IMR-90 (cell line): Measurements from ENCODE around the gene OSBPL1A. TPM values are rescaled to one million over a fixed set of nuclear protein-coding genes. Genes with fewer than 3 reads are reported as not detected.

Experiments
- ATAC-seq: fragments of 200-7000 bp; cut with Tn5 transposase; 2 replicates; pipeline ENCODE4 v1.9.1; 2020; ENCODE audit warnings: low read depth, mild to moderate bottlenecking, moderate library complexity
- BruUV-seq: library from RNA; stranded (reverse); fragments of 400-500 nt; replicated peaks from 2 replicates; lab custom pipeline; 2021; lab: Mats Ljungman, UMichigan
- CTCF ChIA-PET: fragments of 300-600 bp; formaldehyde crosslinking; extraction: SDS; loops from one replicate; lab custom pipeline; 2021; ENCODE audit warnings: antibody characterized with exemption; lab: Yijun Ruan, JAX
- POLR2A ChIA-PET: fragments of 300-600 bp; sonication (Branson Sonifier 250); formaldehyde crosslinking; loops from one replicate; lab custom pipeline; 2022; ENCODE audit warnings: antibody characterized with exemption; ENCODE audit not compliant: unreplicated experiment; lab: Charles Lee
- DNase-seq: peaks from one replicate; pipeline ENCODE4 v3.0.0; 2013
- H2AFZ ChIP-seq: replicated peaks from 2 replicates; pipeline ENCODE3; 2013; ENCODE audit warnings: low read length, mild to moderate bottlenecking; ENCODE audit not compliant: poor library complexity
- H2AK5ac ChIP-seq: 2 replicates; pipeline ENCODE4 v1.6.1; 2013; ENCODE audit warnings: low read depth, low read length, inconsistent platforms
- H2AK9ac ChIP-seq: replicated peaks from 2 replicates; pipeline ENCODE3; 2013; ENCODE audit warnings: mild to moderate bottlenecking, low read depth, low read length, moderate library complexity; ENCODE audit not compliant: poor library complexity
- H2BK120ac ChIP-seq: 2 replicates; pipeline ENCODE4 v1.6.1; 2013; ENCODE audit warnings: low read depth, low read length, inconsistent platforms
- H2BK15ac ChIP-seq: 3 replicates; pipeline ENCODE4 v1.6.1; 2013; ENCODE audit warnings: low read depth, low read length, inconsistent platforms
- H2BK20ac ChIP-seq: 2 replicates; pipeline ENCODE4 v1.6.1; 2013; ENCODE audit warnings: low read depth, mild to moderate bottlenecking, inconsistent platforms, low read length, moderate library complexity
- H2BK5ac ChIP-seq: 2 replicates; pipeline ENCODE4 v1.6.1; 2013; ENCODE audit warnings: mild to moderate bottlenecking, low read depth, low read length, inconsistent platforms; ENCODE audit not compliant: poor library complexity, severe bottlenecking
- H3K14ac ChIP-seq: replicated peaks from 2 replicates; pipeline ENCODE4 v1.6.1; 2013; ENCODE audit warnings: low read depth, low read length, inconsistent platforms
- H3K18ac ChIP-seq: 2 replicates; pipeline ENCODE4 v1.6.1; 2013; ENCODE audit warnings: low read depth, low read length, control low read depth
- H3K23ac ChIP-seq: 2 replicates; pipeline ENCODE4 v1.6.1; 2013; ENCODE audit warnings: low read depth, low read length, inconsistent platforms
- H3K27ac ChIP-seq: 2 replicates; pipeline ENCODE4 v1.5.1; 2013; ENCODE audit warnings: mild to moderate bottlenecking, control low read depth, low read length; ENCODE audit not compliant: insufficient read depth
- H3K27me3 ChIP-seq: 2 replicates; pipeline ENCODE4 v1.6.1; 2013; ENCODE audit warnings: low read length; ENCODE audit not compliant: control insufficient read depth, insufficient read depth
- H3K36me3 ChIP-seq: 2 replicates; pipeline ENCODE4 v1.6.1; 2013; ENCODE audit warnings: low read length, mixed read lengths; ENCODE audit not compliant: control insufficient read depth, insufficient read depth
- H3K4ac ChIP-seq: 2 replicates; pipeline ENCODE4 v1.6.1; 2013; ENCODE audit warnings: low read depth, low read length, inconsistent platforms
- H3K4me1 ChIP-seq: 2 replicates; pipeline ENCODE4 v1.6.1; 2013; ENCODE audit warnings: low read length, mixed read lengths; ENCODE audit not compliant: control insufficient read depth, insufficient read depth
- H3K4me2 ChIP-seq: 2 replicates; pipeline ENCODE4 v1.6.1; 2013; ENCODE audit warnings: low read depth, mild to moderate bottlenecking, control low read depth, low read length, moderate library complexity
- H3K4me3 ChIP-seq: 2 replicates; pipeline ENCODE4 v1.5.1; 2013; ENCODE audit warnings: low read depth, mild to moderate bottlenecking, control low read depth, low read length, moderate library complexity; ENCODE audit not compliant: insufficient read depth
- H3K56ac ChIP-seq: 2 replicates; pipeline ENCODE4 v1.6.1; 2013; ENCODE audit warnings: low read length, inconsistent platforms; ENCODE audit not compliant: insufficient read depth; ENCODE audit errors: extremely low read depth
- H3K79me1 ChIP-seq, 2 experiments: 2 replicates each; pipeline ENCODE4 v1.6.1; 2013; ENCODE audit warnings: low read length in 2 of 2, inconsistent platforms in 1 of 2, low read depth in 1 of 2
- H3K9ac ChIP-seq: 2 replicates; pipeline ENCODE4 v1.6.1; 2013; ENCODE audit warnings: low read depth, low read length, control low read depth
- H3K9me1 ChIP-seq: 2 replicates; pipeline ENCODE4 v1.6.1; 2013; ENCODE audit warnings: low read length, inconsistent platforms; ENCODE audit not compliant: insufficient read depth
- H3K9me3 ChIP-seq: 2 replicates; pipeline ENCODE4 v1.6.1; 2013; ENCODE audit warnings: low read length; ENCODE audit not compliant: control insufficient read depth, insufficient read depth
- H4K20me1 ChIP-seq: 2 replicates; pipeline ENCODE4 v1.6.1; 2013; ENCODE audit warnings: low read length, inconsistent platforms; ENCODE audit not compliant: insufficient read depth
- H4K5ac ChIP-seq: 2 replicates; pipeline ENCODE4 v1.6.1; 2013; ENCODE audit warnings: mild to moderate bottlenecking, low read depth, low read length, control low read depth
- H4K8ac ChIP-seq, 2 experiments: 2 replicates each; pipeline ENCODE4 v1.6.1; 2013; ENCODE audit warnings: low read depth in 2 of 2, low read length in 2 of 2, control low read depth in 1 of 2, inconsistent platforms in 1 of 2
- H4K91ac ChIP-seq: 2 replicates; pipeline ENCODE4 v1.6.1; 2013; ENCODE audit warnings: low read depth, low read length, inconsistent platforms; ENCODE audit not compliant: insufficient read depth
- CHD1 ChIP-seq: IDR thresholded peaks from 2 replicates; pipeline ENCODE4 v1.6.1; 2012; ENCODE audit warnings: low read depth, low read length, improper control_type of control experiment
- ELK1 ChIP-seq: fragments of 150-350 bp; IDR thresholded peaks from 2 replicates; pipeline ENCODE4 v1.6.1; 2016; ENCODE audit warnings: low read depth, mild to moderate bottlenecking, low read length, moderate library complexity, borderline replicate concordance
- FOS ChIP-seq: fragments of 150-350 bp; IDR thresholded peaks from 2 replicates; pipeline ENCODE4 v1.6.1; 2016; ENCODE audit warnings: low read depth, low read length
- NFE2L2 ChIP-seq: fragments of 150-350 bp; IDR thresholded peaks from 2 replicates; pipeline ENCODE4 v1.6.1; 2016; ENCODE audit warnings: low read depth, mild to moderate bottlenecking, low read length
- RCOR1 ChIP-seq: IDR thresholded peaks from 2 replicates; pipeline ENCODE4 v1.6.1; 2012; ENCODE audit warnings: mild to moderate bottlenecking, low read length, improper control_type of control experiment; ENCODE audit not compliant: insufficient replicate concordance
- WGBS, 2 experiments: methylation state at CpG; one replicate each; pipeline versions ENCODE4 v1.1.5 to v1.1.7; 2013; ENCODE audit warnings: missing lambda C conversion rate in 2 of 2; ENCODE audit not compliant: insufficient read length in 1 of 2; ENCODE audit errors: extremely low coverage in 2 of 2; 5-methylcytosine and 5-hydroxymethylcytosine counted together
- dilution Hi-C: fragments of 300-500 bp; cut with HindIII; formaldehyde crosslinking; loops from one replicate; pipeline ENCODE4 v1.14.3; 2018; ENCODE audit warnings: low sequenced_read_pairs; ENCODE audit not compliant: unreplicated experiment
- in situ Hi-C: fragments of 300-500 bp; cut with MboI; formaldehyde crosslinking; loops from 3 replicates; pipeline ENCODE4 v1.14.3; 2019; ENCODE audit warnings: low sequenced_read_pairs, inconsistent platforms, mixed read lengths
- intact Hi-C: fragments of 100-400 bp; cut with micrococcal nuclease; formaldehyde crosslinking; loops from 2 replicates; pipeline ENCODE4 v1.10.0; 2022
- polyA plus RNA-seq, 3 experiments: library from polyadenylated mRNA; depleted of rRNA; stranded (reverse); fragments of >200 nt; gene quantifications; 2 replicates each; pipeline ENCODE4 v1.2.3, GENCODE V29; 2012; ENCODE audit warnings: low replicate concordance in 1 of 3
- total RNA-seq: library from RNA; depleted of rRNA; stranded (reverse); fragments of >200 nt; gene quantifications from 2 replicates; pipeline ENCODE4 v1.2.3, GENCODE V29; 2012

The OSBPL1A gene
- total and polyA plus RNA-seq, 2 of the 4 experiments (the other 2 are of a cell fraction) = 29.4 to 70.4 TPM

DNA sequence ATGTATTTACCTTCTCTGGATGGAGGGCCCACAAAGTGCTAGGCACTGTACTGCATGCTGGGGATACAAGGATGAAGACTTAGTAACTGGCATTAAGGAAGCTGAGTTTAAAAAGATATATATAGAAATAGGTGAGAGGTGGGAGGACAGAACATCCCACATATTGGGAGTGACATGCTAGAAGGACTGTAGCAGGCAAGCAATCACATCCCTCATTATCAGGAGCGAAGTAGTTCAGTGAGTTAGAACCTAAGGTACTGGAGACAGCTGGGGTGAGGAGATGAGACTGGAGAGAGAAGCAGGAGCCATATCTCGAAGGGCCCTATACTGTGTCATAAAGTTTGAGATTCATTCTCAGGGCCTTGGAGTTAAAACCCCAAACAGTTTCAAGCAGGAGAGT, 10.9 kb upstream of the OSBPL1A start:
- DNase-seq (no peak), ATAC-seq (no peak)
- H2BK120ac ChIP-seq = no peak overlapping the region
- no peak overlapping the region for H4K5ac ChIP-seq
- no peak overlapping the region for H3K56ac ChIP-seq
- H2BK5ac ChIP-seq = no peak overlapping the region
- H3K9ac ChIP-seq = no peak overlapping the region
- H3K23ac ChIP-seq = no peak overlapping the region
- H4K20me1 ChIP-seq = no peaks in the 10 kb centered on the region
- no peak overlapping the region for H4K8ac ChIP-seq
- no peak overlapping the region for H2BK20ac ChIP-seq
- H3K4me3 ChIP-seq = no peak overlapping the region
- H3K4ac ChIP-seq = no peak overlapping the region
- 50% methylated on average over 1 of the region's 2 CpGs; no CpG with 5 or more reads in 1 of the 2 experiments for WGBS, 2 experiments
- no peaks in the 10 kb centered on the region for H3K4me1 ChIP-seq
- intact Hi-C loops = no loop called here
- no peak overlapping the region for H3K14ac ChIP-seq
- no TSS peak for BruUV-seq
- CTCF ChIA-PET = no interaction called here
- POLR2A ChIA-PET = no interaction called here
- dilution Hi-C loops = no loop called here
- H2AFZ ChIP-seq = no peak overlapping the region
- no peak overlapping the region for H3K4me2 ChIP-seq
- H2AK5ac ChIP-seq = no peak overlapping the region
- no peaks in the 10 kb centered on the region for H3K79me1 ChIP-seq
- H3K9me1 ChIP-seq = 0 out of 2 replicates have a peak, but pooled peaks cover 2% of the 10 kb centered on the region
- in situ Hi-C loops = no loop called here
- peaks cover 12% of the 10 kb centered on the region for H3K27me3 ChIP-seq
- no peak overlapping the region for H3K27ac ChIP-seq
- no peak overlapping the region for H3K18ac ChIP-seq
- H2BK15ac ChIP-seq = no peak overlapping the region
- H3K9me3 ChIP-seq = no peaks in the 10 kb centered on the region
- H3K36me3 ChIP-seq = no peaks in the 10 kb centered on the region
- no peak overlapping the region for H4K91ac ChIP-seq
- TF ChIP-seq NFE2L2 = no peak
- TF ChIP-seq FOS = no peak
- TF ChIP-seq CHD1 = no peak
- no peak for TF ChIP-seq ELK1
- no peak for TF ChIP-seq RCOR1
- H2AK9ac ChIP-seq = no peak overlapping the region
